GM18909 (cell line): ENCODE measurements around the gene CLIC5.
A peak's percentile ranks its signal among the peaks of the same experiment; 100 is the strongest.

ENCODE experiments used
- ATAC-seq: cut with Tn5 transposase; IDR thresholded peaks from one replicate; pipeline ENCODE4 v1.9.1; 2021; ENCODE audit warnings: mild to moderate bottlenecking; ENCODE audit not compliant: unreplicated experiment, poor library complexity

Gene CLIC5

GRCh38 chr6:46039646-46040045 lies 24.0 kb upstream of the CLIC5 start:
- ATAC-seq, result no peak

GRCh38 chr6:46036911-46037310 lies 21.3 kb upstream of the CLIC5 start:
- no peak for ATAC-seq

- ATAC-seq, result no peak
These were observed 19.6 kb upstream of the CLIC5 start for GRCh38 chr6:46035242-46035641.

GRCh38 chr6:46032110-46032998 lies 16.7 kb upstream of the CLIC5 start:
- ATAC-seq, result no peak

- ATAC-seq, result no peak
These were observed 13.9 kb upstream of the CLIC5 start for GRCh38 chr6:46029602-46030001.

- ATAC-seq, result no peak
These were observed 10.6 kb upstream of the CLIC5 start for GRCh38 chr6:46026307-46026706.

- ATAC-seq, result no peak
These were observed 9.9 kb upstream of the CLIC5 start for GRCh38 chr6:46025573-46025972.

GRCh38 chr6:46024124-46024769 lies 8.6 kb upstream of the CLIC5 start:
- ATAC-seq, result no peak

- no peak for ATAC-seq
These were observed 7.7 kb upstream of the CLIC5 start for GRCh38 chr6:46023216-46023915.

- ATAC-seq, result no peak
These were observed 6.7 kb upstream of the CLIC5 start for GRCh38 chr6:46022106-46022948.

GRCh38 chr6:46017726-46018125 lies 2.1 kb upstream of the CLIC5 start:
- no peak for ATAC-seq

- ATAC-seq, result no peak
These were observed 476 bp upstream of the CLIC5 start for GRCh38 chr6:46016063-46016608.

GRCh38 chr6:46014511-46015118 lies 1.0 kb downstream of the CLIC5 start:
- ATAC-seq, result no peak

- no peak for ATAC-seq
These were observed 1.6 kb downstream of the CLIC5 start for GRCh38 chr6:46014046-46014445.

- ATAC-seq, result no peak
These were observed 2.0 kb downstream of the CLIC5 start for GRCh38 chr6:46013639-46014038.

- no peak for ATAC-seq
These were observed 2.8 kb downstream of the CLIC5 start for GRCh38 chr6:46012834-46013233.

- ATAC-seq, result peak; percentile 96
These were observed 4.2 kb downstream of the CLIC5 start for GRCh38 chr6:46011188-46012085.

GRCh38 chr6:46010771-46011170 lies 4.9 kb downstream of the CLIC5 start:
- no peak for ATAC-seq

GRCh38 chr6:46010270-46010669 lies 5.4 kb downstream of the CLIC5 start:
- ATAC-seq, result no peak
